IPS DF 4.7 (cell line): ENCODE results near the gene KLHL26.
A peak's percentile ranks its signal among the peaks of the same experiment; 100 is the strongest.
"Not testable (repeated sequence)": the region's sequence is repeated elsewhere in the genome, so short reads cannot be mapped to it uniquely, and the experiment has no call there.

Experiments used
- DNase-seq: peaks from one replicate; pipeline ENCODE4 v3.0.0-alpha.2; 2013; ENCODE audit warnings: low spot score; ENCODE audit errors: extremely low read depth

Gene KLHL26, protein sequence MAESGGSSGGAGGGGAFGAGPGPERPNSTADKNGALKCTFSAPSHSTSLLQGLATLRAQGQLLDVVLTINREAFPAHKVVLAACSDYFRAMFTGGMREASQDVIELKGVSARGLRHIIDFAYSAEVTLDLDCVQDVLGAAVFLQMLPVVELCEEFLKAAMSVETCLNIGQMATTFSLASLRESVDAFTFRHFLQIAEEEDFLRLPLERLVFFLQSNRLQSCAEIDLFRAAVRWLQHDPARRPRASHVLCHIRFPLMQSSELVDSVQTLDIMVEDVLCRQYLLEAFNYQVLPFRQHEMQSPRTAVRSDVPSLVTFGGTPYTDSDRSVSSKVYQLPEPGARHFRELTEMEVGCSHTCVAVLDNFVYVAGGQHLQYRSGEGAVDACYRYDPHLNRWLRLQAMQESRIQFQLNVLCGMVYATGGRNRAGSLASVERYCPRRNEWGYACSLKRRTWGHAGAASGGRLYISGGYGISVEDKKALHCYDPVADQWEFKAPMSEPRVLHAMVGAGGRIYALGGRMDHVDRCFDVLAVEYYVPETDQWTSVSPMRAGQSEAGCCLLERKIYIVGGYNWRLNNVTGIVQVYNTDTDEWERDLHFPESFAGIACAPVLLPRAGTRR

DNA sequence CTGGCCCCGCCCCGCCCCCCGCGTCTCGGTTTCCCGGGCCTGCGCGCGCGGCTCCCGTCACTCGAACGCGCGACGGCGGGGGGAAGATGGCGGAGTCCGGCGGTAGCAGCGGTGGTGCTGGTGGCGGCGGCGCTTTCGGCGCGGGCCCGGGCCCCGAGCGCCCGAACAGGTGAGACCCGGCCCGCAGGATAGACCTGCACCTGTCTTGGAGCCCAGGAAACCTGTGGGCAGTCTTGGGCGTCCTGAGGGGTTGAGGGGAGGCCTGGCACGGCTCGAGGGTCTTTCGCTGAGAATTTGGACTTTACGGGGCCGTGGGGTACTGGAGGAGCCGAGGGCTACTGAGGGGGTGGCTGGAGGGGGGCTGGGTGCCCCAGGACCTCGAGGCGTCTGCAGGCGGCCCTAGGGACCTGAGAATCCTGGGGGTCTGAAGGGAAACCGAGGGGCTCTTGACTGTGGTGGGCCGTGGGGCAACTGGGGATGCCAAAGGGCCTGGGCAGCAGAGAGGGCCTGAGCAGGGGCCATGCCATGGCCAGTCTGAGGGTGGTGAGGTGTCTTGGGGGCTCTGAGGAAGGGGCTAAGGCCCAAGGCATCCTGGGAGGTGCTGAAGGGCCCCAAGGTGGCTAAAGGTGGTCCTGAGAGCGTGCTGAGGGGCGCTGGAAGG, at the start of gene KLHL26:
TSS of gene KLHL26 (plus strand) at position 60 of the 661 bp plus-strand sequence. CDS start at position 87, 27 bp downstream.
- DNase-seq = no peak

DNA sequence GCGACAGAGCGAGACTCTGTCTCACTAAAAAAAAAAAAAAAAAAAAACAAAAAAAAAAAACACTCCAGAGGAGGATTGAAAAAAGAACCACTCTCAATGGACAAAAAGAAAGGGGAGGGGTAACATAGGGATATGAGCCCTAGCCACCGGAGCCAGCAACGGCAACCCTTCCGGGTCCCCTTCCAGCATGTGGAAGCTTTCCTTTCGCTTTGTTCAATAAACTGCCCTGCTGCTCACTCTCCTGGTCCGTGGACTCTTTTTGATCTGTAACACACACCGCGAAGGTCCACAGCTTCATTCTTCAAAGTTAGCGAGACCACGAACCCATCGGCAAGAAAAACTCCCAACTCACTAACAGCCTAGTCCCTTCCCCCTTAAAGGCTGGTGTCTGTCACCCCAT, 49.3 kb upstream of the KLHL26 start:
- no peak for DNase-seq

- no peak for DNase-seq
These were observed 48.7 kb upstream of the KLHL26 start for GRCh38 chr19:18587962-18588610.

DNA sequence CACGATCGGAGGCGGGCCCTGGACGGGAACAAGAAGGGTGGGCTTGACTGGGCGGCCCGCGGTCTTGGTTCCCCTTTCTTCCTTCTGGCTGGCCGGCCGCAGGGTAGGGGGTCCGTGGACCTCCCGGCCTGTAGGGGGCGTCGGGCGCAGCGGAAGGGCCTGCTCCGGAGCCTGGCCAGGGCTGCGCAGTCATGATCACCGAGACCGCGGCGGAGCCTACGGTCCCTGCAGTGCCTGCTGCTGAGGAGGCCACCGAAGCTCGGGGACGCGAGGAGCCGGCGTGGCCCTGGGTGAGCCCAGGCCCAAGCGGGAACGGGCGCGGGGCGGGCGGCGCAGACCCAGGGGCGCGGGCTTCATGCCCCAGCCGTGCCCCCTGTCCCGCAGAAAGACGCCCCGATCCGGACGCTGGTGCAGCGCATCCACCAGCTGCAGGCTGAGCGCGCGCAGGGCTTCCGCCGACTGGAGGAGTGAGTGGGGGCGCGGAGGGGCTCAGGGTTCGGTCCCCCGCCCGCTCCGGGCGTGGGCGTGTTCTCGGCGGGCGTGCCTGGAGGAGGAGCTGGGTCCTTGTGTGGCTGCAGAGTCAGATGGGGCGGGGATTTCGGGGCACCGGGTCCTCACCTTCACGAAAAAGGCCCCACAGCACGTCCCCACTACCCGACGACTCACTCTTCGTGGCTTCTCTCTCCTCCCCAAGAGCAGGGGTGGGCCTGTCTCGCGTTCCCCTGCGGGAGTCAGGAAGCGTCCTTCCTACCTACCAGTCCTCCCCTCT, 48.0 kb upstream of the KLHL26 start, which contains the start of gene REX1BD:
TSS of gene REX1BD (plus strand) at position 188 of the 769 bp plus-strand sequence. CDS start at position 192, 4 bp downstream.
- no peak for DNase-seq

- no peak for DNase-seq
These were observed 47.2 kb upstream of the KLHL26 start for GRCh38 chr19:18589380-18590272.

DNA sequence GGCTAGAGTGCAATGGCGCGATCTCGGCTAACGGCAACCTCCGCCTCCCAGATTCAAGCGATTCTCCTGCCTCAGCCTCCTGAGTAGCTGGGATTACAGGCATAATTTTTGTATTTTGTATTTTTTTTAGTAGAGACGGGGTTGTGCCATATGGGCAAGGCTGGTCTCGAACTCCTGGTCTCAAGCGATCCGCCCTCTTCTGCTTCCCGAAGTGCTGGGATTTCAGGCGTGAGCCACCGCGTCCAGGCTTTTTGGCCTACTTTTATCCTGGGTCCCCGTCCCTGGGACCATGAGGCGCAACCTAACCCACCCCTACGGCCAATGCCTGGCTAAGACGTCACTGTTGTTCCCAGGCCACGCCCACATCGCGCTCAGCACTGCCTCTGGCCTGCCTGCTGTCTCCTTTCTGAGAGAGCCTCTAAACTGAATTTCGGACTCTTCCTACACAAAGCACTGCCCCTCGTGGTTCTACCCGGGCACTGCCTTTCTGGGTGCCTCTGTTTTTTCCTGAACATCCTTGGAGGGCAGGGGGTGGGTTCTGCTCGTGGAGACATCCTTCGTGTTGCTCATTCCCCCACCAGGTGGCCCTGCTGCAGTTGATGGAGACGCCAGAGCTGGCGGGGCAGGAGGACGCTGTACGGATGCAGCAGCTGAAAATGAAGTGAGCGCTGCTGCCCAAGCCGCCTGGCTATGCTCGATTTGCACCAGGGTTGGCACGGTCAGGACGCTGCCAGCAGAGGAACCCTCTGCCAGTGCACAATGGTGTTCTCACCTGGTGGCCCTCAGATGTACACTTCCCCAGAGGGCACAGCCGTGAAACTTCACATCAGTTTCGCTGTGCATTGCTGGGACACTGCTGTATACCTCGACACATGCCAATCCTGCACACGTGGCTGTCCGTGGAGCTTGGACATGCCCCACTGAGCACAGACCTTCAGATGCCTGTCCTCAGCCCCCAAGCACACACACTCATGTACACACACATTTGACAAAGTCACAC, 46.3 kb upstream of the KLHL26 start:
- peak; percentile 96 for DNase-seq

DNA sequence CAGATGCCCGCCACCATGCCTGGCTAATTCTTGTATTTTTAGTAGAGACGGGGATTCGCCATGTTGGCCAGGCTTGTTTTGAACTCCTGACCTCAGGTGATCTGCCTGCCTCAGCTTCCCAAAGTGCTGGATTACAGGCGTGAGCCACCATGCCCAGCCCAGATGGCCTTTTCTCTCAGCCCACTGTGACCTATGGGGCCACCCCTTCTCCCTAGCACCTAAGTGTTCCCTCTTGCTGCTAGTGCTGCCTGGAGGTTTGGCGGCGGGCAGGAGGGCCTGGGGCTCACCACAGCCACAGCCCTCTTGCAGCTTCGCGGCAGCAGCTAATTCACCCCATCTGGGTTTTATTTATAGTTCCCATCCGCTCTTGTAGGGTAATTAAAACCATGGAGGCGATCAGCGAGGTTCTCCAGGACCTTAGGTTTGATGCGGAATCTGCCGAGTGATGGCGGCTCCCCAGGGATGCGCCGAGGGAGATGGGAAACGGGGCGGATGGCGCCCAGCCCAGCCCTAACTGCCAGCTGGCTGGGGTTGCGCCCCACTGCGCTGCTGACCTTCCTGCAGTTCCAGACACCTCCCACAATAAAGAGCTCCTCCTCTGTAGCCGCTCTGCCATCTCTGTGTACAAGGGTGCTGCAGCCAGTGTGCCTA, 45.0 kb upstream of the KLHL26 start:
- no peak for DNase-seq

GRCh38 chr19:18592732-18593131, 44.1 kb upstream of the KLHL26 start:
- not testable (repeated sequence) for DNase-seq

GRCh38 chr19:18593367-18594095, 43.3 kb upstream of the KLHL26 start:
- no peak for DNase-seq

DNA sequence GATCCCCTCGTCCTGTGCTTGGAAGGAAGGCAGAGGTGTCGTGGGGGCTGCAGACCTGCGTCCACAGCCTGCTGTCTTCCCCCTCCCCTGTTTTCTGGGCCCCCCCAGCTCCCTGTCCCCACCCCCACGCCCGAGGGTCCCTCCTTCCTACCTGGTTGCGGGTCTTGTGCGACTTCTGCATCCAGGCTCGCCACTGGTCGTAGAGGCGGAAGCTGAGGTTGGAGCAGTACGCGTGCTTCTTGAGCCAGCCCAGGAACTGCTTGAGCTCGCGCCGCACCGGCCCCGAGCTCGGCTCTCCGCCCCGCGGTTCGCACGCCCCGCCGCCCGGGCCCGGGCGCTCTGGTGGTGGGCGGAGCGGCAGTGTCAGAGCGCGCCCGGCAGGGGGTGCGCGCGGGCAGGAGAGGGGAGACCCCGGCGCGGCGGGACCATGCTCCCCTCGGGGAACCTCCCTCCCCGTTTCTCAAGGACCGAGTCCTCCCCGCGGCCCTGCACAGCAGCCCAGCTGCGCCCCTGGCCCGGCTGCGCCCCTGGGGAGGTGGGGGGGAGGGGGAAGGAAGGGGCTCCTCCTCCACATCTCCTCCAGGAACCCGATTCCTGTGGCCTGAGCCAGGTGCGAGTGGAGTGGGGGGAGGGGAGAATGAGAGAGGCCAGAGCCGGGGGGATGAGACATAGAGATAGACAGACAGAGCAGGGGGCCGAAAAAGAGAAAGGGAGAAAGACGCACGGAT, 42.6 kb upstream of the KLHL26 start:
- DNase-seq = no peak

DNA sequence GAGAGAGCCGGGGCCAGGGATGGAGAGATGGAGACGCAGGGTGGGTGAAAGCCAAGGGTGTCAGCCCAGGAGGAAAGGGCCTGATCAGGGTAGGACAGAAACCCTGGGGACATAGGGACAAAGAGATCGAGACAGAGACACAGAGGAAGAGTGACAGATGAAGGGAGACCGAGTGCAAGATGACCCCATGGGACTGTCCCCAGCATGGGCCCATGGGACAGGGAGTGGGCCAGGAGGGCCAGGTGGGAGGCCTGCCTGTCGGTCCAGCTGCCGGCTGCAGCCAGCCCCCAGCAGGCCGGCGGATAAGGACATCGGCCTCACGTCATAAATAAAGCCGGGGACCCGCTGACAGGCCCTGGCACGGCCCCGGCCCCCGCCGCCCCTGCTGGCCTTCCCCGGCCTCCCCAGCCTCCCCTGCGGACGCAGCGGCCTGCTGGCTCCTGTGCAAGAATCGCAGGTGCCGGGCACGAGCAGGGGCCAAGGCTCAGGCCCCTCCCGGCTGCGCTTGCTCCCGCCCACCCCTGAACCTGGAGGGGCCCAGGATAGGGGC, 41.9 kb upstream of the KLHL26 start:
- no peak for DNase-seq

GRCh38 chr19:18595475-18595874, 41.4 kb upstream of the KLHL26 start:
- no peak for DNase-seq

DNA sequence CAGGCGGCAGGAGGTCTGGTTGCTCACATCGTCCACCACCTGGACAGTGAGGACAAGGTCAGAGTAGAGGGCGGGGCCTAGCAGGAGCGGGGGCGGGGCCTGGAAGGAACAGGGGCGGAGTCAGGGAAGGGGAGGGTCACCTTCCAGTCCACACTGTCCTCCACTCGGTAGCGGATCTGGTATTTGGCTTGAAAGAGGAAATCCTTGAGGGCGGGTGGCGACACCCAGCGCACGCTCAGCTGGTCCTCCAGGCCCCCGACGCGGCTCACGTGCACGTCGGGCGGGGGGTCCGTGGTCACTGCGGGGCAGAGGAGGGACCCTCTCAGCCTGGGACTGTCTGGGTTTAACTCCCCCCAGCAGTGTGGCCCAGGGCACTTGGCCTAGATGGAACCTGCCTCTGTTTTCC, 40.1 kb upstream of the KLHL26 start:
- no peak for DNase-seq

- no peak for DNase-seq
These were observed 38.8 kb upstream of the KLHL26 start for GRCh38 chr19:18597809-18598660.

GRCh38 chr19:18599485-18599884, 37.3 kb upstream of the KLHL26 start:
- no peak for DNase-seq
